Duodenal mucosa (tissue), 2 donors: ENCODE results near the gene NSMCE1.
"Not testable (repeated sequence)": the region's sequence is repeated elsewhere in the genome, so short reads cannot be mapped to it uniquely, and the experiment has no call there.

Source experiments
- H3K27ac ChIP-seq: one replicate; pipeline ENCODE4 v1.7.0; 2013; ENCODE audit warnings: low read depth, low read length
- H3K27me3 ChIP-seq, 2 donors: one replicate each; pipeline ENCODE4 v1.7.0; 2013; ENCODE audit warnings: low read length in 2 of 2, control low read depth in 1 of 2; ENCODE audit not compliant: insufficient read depth in 2 of 2, control insufficient read depth in 1 of 2
- H3K36me3 ChIP-seq, 2 donors: one replicate each; pipeline ENCODE4 v1.7.0; 2013; ENCODE audit warnings: low read length in 2 of 2, control low read depth in 1 of 2; ENCODE audit not compliant: insufficient read depth in 2 of 2, control insufficient read depth in 1 of 2
- H3K4me1 ChIP-seq, 2 donors: one replicate each; pipeline ENCODE4 v1.7.0; 2013; ENCODE audit warnings: low read length in 2 of 2, control low read depth in 1 of 2; ENCODE audit not compliant: insufficient read depth in 2 of 2, control insufficient read depth in 1 of 2
- H3K4me3 ChIP-seq, 2 donors: one replicate each; pipeline ENCODE4 v1.7.0; 2013; ENCODE audit warnings: low read length in 2 of 2, low read depth in 1 of 2
- H3K9ac ChIP-seq, 2 donors: one replicate each; pipeline ENCODE4 v1.7.0; 2013; ENCODE audit warnings: low read length in 2 of 2, low read depth in 1 of 2
- H3K9me3 ChIP-seq, 2 donors: one replicate each; pipeline ENCODE4 v1.7.0; 2013; ENCODE audit warnings: low read length in 2 of 2, control low read depth in 1 of 2; ENCODE audit not compliant: control insufficient read depth in 1 of 2

NSMCE1 gene

GRCh38 chr16:27302126-27302525 is 33.6 kb upstream of the NSMCE1 start:
- H3K9ac ChIP-seq, result no peak overlapping the region
- H3K9me3 ChIP-seq, result no peaks in the 10 kb centered on the region
- no peaks in the 10 kb centered on the region for H3K36me3 ChIP-seq
- no peak overlapping the region for H3K27ac ChIP-seq
- H3K27me3 ChIP-seq, result no peaks in the 10 kb centered on the region
- H3K4me3 ChIP-seq, result no peak overlapping the region
- H3K4me1 ChIP-seq, result no peaks in the 10 kb centered on the region

GRCh38 chr16:27301236-27301861 is 32.8 kb upstream of the NSMCE1 start:
- H3K27me3 ChIP-seq, result no peaks in the 10 kb centered on the region
- no peak overlapping the region for H3K4me3 ChIP-seq
- H3K27ac ChIP-seq, result no peak overlapping the region
- no peak overlapping the region for H3K9ac ChIP-seq
- no peaks in the 10 kb centered on the region for H3K4me1 ChIP-seq
- H3K36me3 ChIP-seq, result no peaks in the 10 kb centered on the region
- no peaks in the 10 kb centered on the region for H3K9me3 ChIP-seq

- Histone ChIP-seq H3K9me3 (no peaks in the 10 kb centered on the region), H3K4me3 (no peak overlapping the region), H3K4me1 (no peaks in the 10 kb centered on the region), H3K9ac (no peak overlapping the region), H3K27me3 (no peaks in the 10 kb centered on the region), H3K36me3 (no peaks in the 10 kb centered on the region), H3K27ac (no peak overlapping the region)
These were observed 29.6 kb upstream of the NSMCE1 start for GRCh38 chr16:27298132-27298531.

- no peak overlapping the region for H3K27ac ChIP-seq
- H3K27me3 ChIP-seq, result no peaks in the 10 kb centered on the region
- no peaks in the 10 kb centered on the region for H3K36me3 ChIP-seq
- no peak overlapping the region for H3K4me3 ChIP-seq
- no peaks in the 10 kb centered on the region for H3K9me3 ChIP-seq
- H3K9ac ChIP-seq, result no peak overlapping the region
- no peaks in the 10 kb centered on the region for H3K4me1 ChIP-seq
These were observed 24.8 kb upstream of the NSMCE1 start for GRCh38 chr16:27293343-27293742.

- Histone ChIP-seq H3K9me3 (no peaks in the 10 kb centered on the region), H3K4me3 (no peak overlapping the region), H3K27me3 (no peaks in the 10 kb centered on the region), H3K36me3 (no peaks in the 10 kb centered on the region), H3K9ac (no peak overlapping the region), H3K27ac (no peak overlapping the region), H3K4me1 (no peaks in the 10 kb centered on the region)
These were observed 23.2 kb upstream of the NSMCE1 start for GRCh38 chr16:27291722-27292240.

- H3K9me3 ChIP-seq, result no peaks in the 10 kb centered on the region
- H3K4me3 ChIP-seq, result no peak overlapping the region
- no peak overlapping the region for H3K27ac ChIP-seq
- H3K9ac ChIP-seq, result no peak overlapping the region
- H3K27me3 ChIP-seq, result no peaks in the 10 kb centered on the region
- no peaks in the 10 kb centered on the region for H3K36me3 ChIP-seq
- no peaks in the 10 kb centered on the region for H3K4me1 ChIP-seq
These were observed 22.5 kb upstream of the NSMCE1 start for GRCh38 chr16:27291106-27291505.

- Histone ChIP-seq H3K4me3 (no peak overlapping the region), H3K27ac (no peak overlapping the region), H3K9me3 (no peaks in the 10 kb centered on the region), H3K27me3 (no peaks in the 10 kb centered on the region), H3K9ac (no peak overlapping the region), H3K4me1 (no peaks in the 10 kb centered on the region), H3K36me3 (no peaks in the 10 kb centered on the region)
These were observed 22.0 kb upstream of the NSMCE1 start for GRCh38 chr16:27290562-27290961.

GRCh38 chr16:27289669-27290068 is 21.1 kb upstream of the NSMCE1 start:
- H3K27me3 ChIP-seq, result no peaks in the 10 kb centered on the region
- H3K27ac ChIP-seq, result no peak overlapping the region
- no peaks in the 10 kb centered on the region for H3K9me3 ChIP-seq
- no peak overlapping the region for H3K9ac ChIP-seq
- no peaks in the 10 kb centered on the region for H3K4me1 ChIP-seq
- no peak overlapping the region for H3K4me3 ChIP-seq
- H3K36me3 ChIP-seq, result no peaks in the 10 kb centered on the region

- not testable (repeated sequence) for H3K36me3 ChIP-seq
These were observed 19.7 kb upstream of the NSMCE1 start for GRCh38 chr16:27288313-27288712.

GRCh38 chr16:27287887-27288286 is 19.3 kb upstream of the NSMCE1 start:
- Histone ChIP-seq H3K36me3 (no peaks in the 10 kb centered on the region), H3K27me3 (no peaks in the 10 kb centered on the region), H3K27ac (no peak overlapping the region), H3K9ac (no peak overlapping the region), H3K9me3 (no peaks in the 10 kb centered on the region), H3K4me1 (no peaks in the 10 kb centered on the region), H3K4me3 (no peak overlapping the region)

More at GRCh38 chr16:27288313-27288712, 19.7 kb upstream of the NSMCE1 start:
- not testable (repeated sequence) for H3K4me3 ChIP-seq, H3K4me1 ChIP-seq, H3K9ac ChIP-seq, H3K27ac ChIP-seq, H3K27me3 ChIP-seq, H3K9me3 ChIP-seq
